Right lobe of liver (tissue), 4 donors: ENCODE measurements around the gene ZCCHC10.

ENCODE experiments used
- CTCF ChIP-seq, 4 donors: fragments of 200-600 bp in 3 of 4; fragments of 450-650 bp in 1 of 4; IDR thresholded peaks; one replicate each; pipeline versions ENCODE4 v1.5.1 to v1.8.0; 2016 to 2022; ENCODE audit warnings: antibody characterized with exemption in 4 of 4, mild to moderate bottlenecking in 2 of 4
- POLR2A ChIP-seq: fragments of 450-650 bp; IDR thresholded peaks from one replicate; pipeline ENCODE4 v1.6.1; 2017; ENCODE audit warnings: antibody characterized with exemption, mild to moderate bottlenecking
- donor health status: DM: no; HTN: no; CAD: no.
- donor health status: DM: no; HTN: no; CAD: no.
- donor health status: DM: no; HTN: yes; CAD: no.

GRCh38 chr5:132979367-132979940 lies 46.9 kb downstream of the ZCCHC10 start:
- TF ChIP-seq POLR2A (no peak), CTCF (IDR thresholded peaks at IDR 0.05) (no peak)
